HepG2 (cell line): ENCODE results near the gene PROX2. TPM values are rescaled to one million over a fixed set of nuclear protein-coding genes. Genes with fewer than 3 reads are reported as not detected.

Experiments used
- ATAC-seq: fragments of 200-7000 bp; cut with Tn5 transposase; 3 replicates; pipeline ENCODE4 v1.9.1; 2020; ENCODE audit warnings: mild to moderate bottlenecking, moderate library complexity
- BruUV-seq: library from RNA; stranded (reverse); fragments of 400-500 nt; replicated peaks from 2 replicates; lab custom pipeline; 2021; lab: Mats Ljungman, UMichigan
- CTCF ChIA-PET: fragments of 300-600 bp; formaldehyde crosslinking; extraction: SDS; loops from one replicate; lab custom pipeline; 2021; ENCODE audit warnings: low total read pairs, inconsistent platforms, low intra/inter-chr PET ratio; lab: Yijun Ruan, JAX
- POLR2A ChIA-PET: fragments of 350-600 bp; sonication (Branson Sonifier 250); formaldehyde crosslinking; loops from one replicate; lab custom pipeline; 2020; ENCODE audit warnings: antibody characterized with exemption, inconsistent platforms; lab: Yijun Ruan, JAX
- DNase-seq: peaks from one replicate; pipeline ENCODE4 v3.0.0-alpha.2; 2015; ENCODE audit warnings: low spot score
- FAIRE-seq: peaks from 3 replicates; lab custom pipeline; 2011; peaks lifted over from hg19 to GRCh38; lab: Jason Lieb, UNC
- H2AFZ ChIP-seq: one replicate; pipeline ENCODE4 v1.6.1; 2011; ENCODE audit warnings: low read length, inconsistent platforms
- H3K27ac ChIP-seq: fragments of 300-600 bp; 3 replicates; pipeline ENCODE4 v1.8.0; 2011; ENCODE audit warnings: mixed run types, mild to moderate bottlenecking, mixed read lengths, low read length, inconsistent platforms; ENCODE audit not compliant: insufficient read depth; ENCODE audit errors: extremely low read length
- H3K27me3 ChIP-seq, 2 experiments: fragments of 200-600 bp in 1 of 2; 2 replicates in 1 of 2; 3 replicates in 1 of 2; pipeline versions ENCODE4 v1.6.0 to v1.8.0; 2011; ENCODE audit warnings: low read length in 2 of 2, mild to moderate bottlenecking in 2 of 2, moderate library complexity in 2 of 2, inconsistent platforms in 1 of 2; ENCODE audit not compliant: insufficient read depth in 2 of 2, control insufficient read depth in 1 of 2
- H3K36me3 ChIP-seq, 2 experiments: fragments of 200-600 bp in 1 of 2; replicated peaks in 1 of 2; 2 replicates in 1 of 2; 3 replicates in 1 of 2; pipeline versions ENCODE4 v1.5.1 to v1.8.0; 2011; ENCODE audit warnings: low read length in 2 of 2, inconsistent platforms in 1 of 2; ENCODE audit not compliant: insufficient read depth in 2 of 2, control insufficient read depth in 1 of 2
- H3K4me1 ChIP-seq: 2 replicates; pipeline ENCODE4 v1.5.1; 2012; ENCODE audit warnings: low read length, inconsistent platforms; ENCODE audit not compliant: insufficient read depth
- H3K4me2 ChIP-seq: 2 replicates; pipeline ENCODE4 v1.6.0; 2011; ENCODE audit warnings: low read depth, low read length, inconsistent platforms
- H3K4me3 ChIP-seq, 3 experiments: fragments of 200-600 bp in 1 of 3; sonication (generic), shearing (Covaris generic) in 1 of 3; replicated peaks in 1 of 3; 2 replicates each; pipeline ENCODE4 v1.5.1; 2011 to 2016; ENCODE audit warnings: low read length in 3 of 3, inconsistent platforms in 2 of 3, low read depth in 2 of 3, mild to moderate bottlenecking in 2 of 3, control low read depth in 1 of 3, mixed read lengths in 1 of 3; ENCODE audit not compliant: insufficient read depth in 1 of 3
- H3K79me2 ChIP-seq: one replicate; pipeline ENCODE4 v1.6.1; 2011; ENCODE audit warnings: low read length, inconsistent platforms; ENCODE audit not compliant: insufficient read depth
- H3K9ac ChIP-seq: 2 replicates; pipeline ENCODE4 v1.6.0; 2011; ENCODE audit warnings: mild to moderate bottlenecking, low read depth, low read length, inconsistent platforms; ENCODE audit not compliant: insufficient read depth
- H3K9me3 ChIP-seq: 2 replicates; pipeline ENCODE4 v1.5.1; 2012; ENCODE audit warnings: mild to moderate bottlenecking, low read length
- H4K20me1 ChIP-seq: 2 replicates; pipeline ENCODE4 v1.6.0; 2011; ENCODE audit warnings: inconsistent platforms, mild to moderate bottlenecking, low read length, moderate library complexity; ENCODE audit not compliant: insufficient read depth
- ATM ChIP-seq: fragments of 450-650 bp; IDR thresholded peaks from 2 replicates; pipeline ENCODE4 v1.7.1; 2017; ENCODE audit warnings: mild to moderate bottlenecking, borderline replicate concordance
- HNRNPL ChIP-seq: fragments of 200-400 bp; formaldehyde crosslinking; IDR thresholded peaks from 2 replicates; pipeline ENCODE4 v1.6.1; 2017; ENCODE audit warnings: mild to moderate bottlenecking, low read depth, low read length
- HOXA3 ChIP-seq: sonication (generic); formaldehyde crosslinking; IDR thresholded peaks from 2 replicates; pipeline ENCODE4 v1.5.0; 2020; ENCODE audit warnings: missing genetic modification reagents
- NR2F2 ChIP-seq: IDR thresholded peaks from 2 replicates; pipeline ENCODE4 v1.6.1; 2012; ENCODE audit warnings: low read depth, inconsistent platforms, borderline replicate concordance
- PHF21A ChIP-seq: sonication (generic); formaldehyde crosslinking; IDR thresholded peaks from 2 replicates; pipeline ENCODE4 v1.5.0; 2020; ENCODE audit warnings: mild to moderate bottlenecking, missing genetic modification reagents
- TEF ChIP-seq: sonication (generic); formaldehyde crosslinking; IDR thresholded peaks from 2 replicates; pipeline ENCODE4 v1.5.0; 2020; ENCODE audit warnings: missing genetic modification reagents
- ZMAT3 ChIP-seq: sonication (generic); formaldehyde crosslinking; conservative IDR thresholded peaks from 2 replicates; pipeline ENCODE4 v1.7.0; 2021; ENCODE audit warnings: missing genetic modification reagents
- ZNF335 ChIP-seq: sonication (generic); formaldehyde crosslinking; IDR thresholded peaks from 2 replicates; pipeline ENCODE4 v1.4.0; 2020; ENCODE audit warnings: missing genetic modification reagents
- ZNF652 ChIP-seq: IDR thresholded peaks from 2 replicates; pipeline ENCODE4 v1.6.1; 2016; ENCODE audit warnings: low read depth, borderline replicate concordance
- ZNF879 ChIP-seq: sonication (generic); formaldehyde crosslinking; IDR thresholded peaks from 2 replicates; pipeline ENCODE4 v1.8.1; 2023; ENCODE audit warnings: missing genetic modification reagents
- WGBS: methylation state at CpG from one replicate; pipeline ENCODE4 v1.1.6; 2017; ENCODE audit warnings: low lambda C conversion rate; 5-methylcytosine and 5-hydroxymethylcytosine counted together
- in situ Hi-C: cut with HindIII; loops from 2 replicates; pipeline ENCODE4 v1.10.0; 2017; ENCODE audit warnings: low pct_unique_long_range_greater_than_20kb; ENCODE audit not compliant: extremely low pct_ligation_motif_present
- intact Hi-C: fragments of 100-400 bp; cut with micrococcal nuclease; formaldehyde crosslinking; loops from one replicate; pipeline ENCODE4 v1.10.0; 2022; ENCODE audit not compliant: unreplicated experiment
- polyA plus RNA-seq, 8 experiments: library from polyadenylated mRNA; depleted of rRNA in 3 of 8; stranded (reverse) in 7 of 8; unstranded in 1 of 8; fragments of >200 nt; fragmentation: Illumina TruSeq in 4 of 8; extraction: Trizol in 4 of 8; gene quantifications; 2 replicates each; pipeline versions ENCODE4 v1.2.1 to v1.2.3, GENCODE V29; 2011 to 2016; ENCODE audit warnings: low read depth in 4 of 8, missing spikeins in 1 of 8, mixed read lengths in 1 of 8; ENCODE audit not compliant: insufficient read depth in 1 of 8
- total RNA-seq, 5 experiments: library from RNA; depleted of rRNA; stranded (reverse); fragments of >200 nt; fragmentation: Illumina TruSeq; extraction: Trizol; gene quantifications; 2 replicates each; pipeline ENCODE4 v1.2.3, GENCODE V29; 2016; ENCODE audit warnings: low read depth in 1 of 5

The PROX2 gene
- total and polyA plus RNA-seq, 2 of the 13 experiments (the other 11 are each of a cell fraction or from before 2014, with no cell fraction given), result not detected

GRCh38 chr14:74835645-74836250 lies 40.2 kb downstream of the PROX2 start (continued):
- TF ChIP-seq TEF (CRISPR knock-in tag), result no peak

GRCh38 chr14:74834692-74835392 lies 41.1 kb downstream of the PROX2 start:
- POLR2A ChIA-PET, result no interaction called here

GRCh38 chr14:74832849-74833248 lies 43.1 kb downstream of the PROX2 start:
- no peak overlapping the region for H3K4me2 ChIP-seq
- no peaks in the 10 kb centered on the region for H4K20me1 ChIP-seq
- no peaks in the 10 kb centered on the region for H3K27me3 ChIP-seq
- no peak overlapping the region for H3K27ac ChIP-seq
- FAIRE-seq, result no peak
- no peak for ATAC-seq
- no peak overlapping the region for H3K9ac ChIP-seq
- WGBS, result 95% methylated on average over 4 of the region's 4 CpGs
- no peak for DNase-seq
- no peaks in the 10 kb centered on the region for H3K79me2 ChIP-seq
- ChIA-PET POLR2A (no interaction called here), CTCF (no interaction called here)
- no TSS peak for BruUV-seq
- intact Hi-C loops, result no loop called here
- H2AFZ ChIP-seq, result no peak overlapping the region
- peaks cover 11% of the 10 kb centered on the region for H3K4me1 ChIP-seq
- H3K4me3 ChIP-seq, result no peak overlapping the region
- peaks cover 9 to 46% of the 10 kb centered on the region in 2 experiments for H3K36me3 ChIP-seq
- in situ Hi-C loops, result no loop called here
- H3K9me3 ChIP-seq, result no peaks in the 10 kb centered on the region
- TF ChIP-seq HNRNPL (no peak), ZNF335 (CRISPR knock-in tag) (no peak), ATM (no peak), ZNF879 (CRISPR knock-in tag) (no peak), PHF21A (CRISPR knock-in tag) (no peak), NR2F2 (no peak), HOXA3 (CRISPR knock-in tag) (no peak)

More at GRCh38 chr14:74834692-74835392, 41.1 kb downstream of the PROX2 start:
- DNase-seq (no peak), ATAC-seq (peak; percentile 54), FAIRE-seq (peak; percentile 40)
- H3K9me3 ChIP-seq, result no peaks in the 10 kb centered on the region
- no peak for TF ChIP-seq ZMAT3 (CRISPR knock-in tag)
- TF ChIP-seq ZNF652, result peak; percentile 68; the same call in 1 of the 2 replicates
- H3K27me3 ChIP-seq, result no peaks in the 10 kb centered on the region
- H3K27ac ChIP-seq, result no peak overlapping the region
- H4K20me1 ChIP-seq, result no peaks in the 10 kb centered on the region
- H3K9ac ChIP-seq, result no peak overlapping the region
- H3K79me2 ChIP-seq, result no peaks in the 10 kb centered on the region
- CTCF ChIA-PET, result no interaction called here
- H3K4me1 ChIP-seq, result peaks cover 11% of the 10 kb centered on the region
- over 99% methylated on average over 4 of the region's 5 CpGs for WGBS
- H3K4me2 ChIP-seq, result no peak overlapping the region
- H2AFZ ChIP-seq, result no peak overlapping the region
- H3K4me3 ChIP-seq, result no peak overlapping the region
- peaks cover 5 to 35% of the 10 kb centered on the region in 2 experiments for H3K36me3 ChIP-seq
- in situ Hi-C loops, result no loop called here
- intact Hi-C loops, result no loop called here
- BruUV-seq, result no TSS peak
